Gastrocnemius medialis (tissue), 4 donors: ENCODE results near the gene COX4I1. TPM values are rescaled to one million over a fixed set of nuclear protein-coding genes. Genes with fewer than 3 reads are reported as not detected.

ENCODE experiments used
- ATAC-seq, 2 donors: fragments of 150-250 bp; one replicate each; pipeline ENCODE4 v1.9.1; 2016
- DNase-seq, 2 donors: peaks; one replicate each; pipeline ENCODE4 v3.0.0-alpha.2; 2019
- H3K27ac ChIP-seq, 4 donors: fragments of 200-600 bp; sonication (generic); 1 replicate in 1 of 4; 2 replicates in 3 of 4; pipeline ENCODE4 v1.5.1; 2016 to 2018; ENCODE audit warnings: mild to moderate bottlenecking in 2 of 4, moderate library complexity in 1 of 4
- H3K27me3 ChIP-seq, 3 donors: fragments of 200-600 bp; sonication (generic) in 2 of 3; 1 replicate in 1 of 3; 2 replicates in 2 of 3; pipeline versions ENCODE4 v1.5.1 to v1.6.0; 2016 to 2019; ENCODE audit warnings: mild to moderate bottlenecking in 1 of 3, moderate library complexity in 1 of 3
- H3K36me3 ChIP-seq, 2 donors: fragments of 200-600 bp; sonication (generic) in 1 of 2; one replicate each; pipeline ENCODE4 v1.5.1; 2017 to 2018
- H3K4me1 ChIP-seq, 2 donors: fragments of 200-600 bp; sonication (generic) in 1 of 2; one replicate each; pipeline ENCODE4 v1.5.1; 2016 to 2017; ENCODE audit warnings: mild to moderate bottlenecking in 2 of 2
- H3K4me3 ChIP-seq, 4 donors: fragments of 200-600 bp; sonication (generic) in 3 of 4; 1 replicate in 1 of 4; 2 replicates in 3 of 4; pipeline ENCODE4 v1.5.1; 2016 to 2019; ENCODE audit warnings: mild to moderate bottlenecking in 2 of 4
- H3K9me3 ChIP-seq, 3 donors: fragments of 200-600 bp; sonication (generic) in 2 of 3; 1 replicate in 1 of 3; 2 replicates in 2 of 3; pipeline ENCODE4 v1.5.1; 2016 to 2019
- CTCF ChIP-seq, 5 experiments: fragments of 450-650 bp in 3 of 5; fragments of 200-600 bp in 2 of 5; sonication (generic) in 2 of 5; IDR thresholded peaks in 4 of 5; conservative IDR thresholded peaks in 1 of 5; 1 replicate in 4 of 5; 2 replicates in 1 of 5; pipeline ENCODE4 v1.5.1; 2016 to 2019; ENCODE audit warnings: antibody characterized with exemption in 5 of 5, mild to moderate bottlenecking in 3 of 5, moderate library complexity in 3 of 5
- POLR2A ChIP-seq, 2 donors: fragments of 450-650 bp; IDR thresholded peaks; one replicate each; pipeline ENCODE4 v1.6.1; 2017; ENCODE audit warnings: antibody characterized with exemption in 2 of 2, mild to moderate bottlenecking in 2 of 2, moderate library complexity in 2 of 2
- in situ Hi-C, 4 donors: fragments of 200-750 bp; cut with MboI; loops; one replicate each; pipeline versions ENCODE4 v1.15.0 to v1.8.0; 2017; ENCODE audit warnings: low sequenced_read_pairs in 4 of 4
- intact Hi-C: fragments of 100-400 bp; cut with DNase I; formaldehyde crosslinking; loops from one replicate; pipeline ENCODE4 v1.15.1; 2023; ENCODE audit warnings: low total_unique reads
- total RNA-seq, 4 donors: library from RNA; depleted of rRNA; stranded (reverse); fragments of >200 nt; gene quantifications; one replicate each; pipeline versions ENCODE4 v1.1.0 to v1.2.3, GENCODE V29; 2016

The COX4I1 gene
- total RNA-seq, 4 donors from 2014 or later: 666 to 782 (median 689) TPM

GRCh38 chr16:85798283-85798776 is 1.2 kb upstream of the COX4I1 start:
- in situ Hi-C loops (no loop called here), intact Hi-C loops (no loop called here)
- H3K9me3 ChIP-seq: no peaks in the 10 kb centered on the region
- H3K27ac ChIP-seq: peak overlapping the region in 3 of 4 donors; percentile 90 to 98 (median 94)
- DNase-seq (no peak), ATAC-seq (no peak)
- peak overlapping the region; percentile 67 to 97 (median 91) for H3K4me3 ChIP-seq
- peaks cover 17 to 26% of the 10 kb centered on the region in 2 donors for H3K4me1 ChIP-seq
- no peaks in the 10 kb centered on the region for H3K27me3 ChIP-seq
- TF ChIP-seq POLR2A (IDR thresholded peaks at IDR 0.05) (no peak), CTCF (IDR thresholded peaks at IDR 0.05 in 4 of 5, conservative IDR thresholded peaks at IDR 0.05 in 1 of 5) (no peak)
- peaks cover 0 to 22% of the 10 kb centered on the region in 2 donors for H3K36me3 ChIP-seq

GRCh38 chr16:85798901-85799496 is 496 bp upstream of the COX4I1 start:
- Histone ChIP-seq H3K27me3 (no peaks in the 10 kb centered on the region), H3K9me3 (no peaks in the 10 kb centered on the region), H3K4me3 (peak overlapping the region; percentile 67 to 97 (median 91)), H3K36me3 (peaks cover 0 to 28% of the 10 kb centered on the region in 2 donors), H3K4me1 (peaks cover 17 to 26% of the 10 kb centered on the region in 2 donors), H3K27ac (peak overlapping the region; percentile 90 to 98 (median 94))
- DNase-seq (peak in 1 of 2 donors; percentile 26), ATAC-seq (peak; percentile 26 to 32)
- TF ChIP-seq CTCF (IDR thresholded peaks at IDR 0.05 in 4 of 5, conservative IDR thresholded peaks at IDR 0.05 in 1 of 5) (no peak), POLR2A (IDR thresholded peaks at IDR 0.05) (no peak)
- intact Hi-C loops: loop anchor here (1.0 kb wide), 1 partner anchor 188 kb away; no protein-coding TSS in a partner anchor
- in situ Hi-C loops: no loop called here

GRCh38 chr16:85800321-85800669 is 800 bp downstream of the COX4I1 start:
- in situ Hi-C loops: loop anchor here in 2 of 4 donors (25.0 kb wide), 2 partner anchors 712 to 737 kb away; partner anchors contain the start of gene FOXF1 (in 1 of the 2)
- peaks cover 17 to 26% of the 10 kb centered on the region in 2 donors for H3K4me1 ChIP-seq
- DNase-seq: no peak
- peaks cover 0 to 39% of the 10 kb centered on the region in 2 donors for H3K36me3 ChIP-seq
- H3K9me3 ChIP-seq: no peaks in the 10 kb centered on the region
- peak overlapping the region; percentile 67 to 97 (median 91) for H3K4me3 ChIP-seq
- intact Hi-C loops: no loop called here
- TF ChIP-seq POLR2A (IDR thresholded peaks at IDR 0.05) (no peak), CTCF (IDR thresholded peaks at IDR 0.05 in 4 of 5, conservative IDR thresholded peaks at IDR 0.05 in 1 of 5) (no peak)
- no peaks in the 10 kb centered on the region for H3K27me3 ChIP-seq
- H3K27ac ChIP-seq: peak overlapping the region; percentile 90 to 98 (median 94)
- ATAC-seq: peak; percentile 17 to 20

GRCh38 chr16:85803570-85803969 is 4.1 kb downstream of the COX4I1 start:
- ATAC-seq: no peak
- H3K4me1 ChIP-seq: peaks cover 11 to 15% of the 10 kb centered on the region in 2 donors
- intact Hi-C loops (no loop called here), in situ Hi-C loops (loop anchor here in 2 of 4 donors (25.0 kb wide), 2 partner anchors 709 to 734 kb away; partner anchors contain the start of gene FOXF1 (in 1 of the 2))
- DNase-seq: no peak
- H3K4me3 ChIP-seq: no peak overlapping the region
- H3K27ac ChIP-seq: no peak overlapping the region
- no peaks in the 10 kb centered on the region for H3K27me3 ChIP-seq
- H3K9me3 ChIP-seq: no peaks in the 10 kb centered on the region
- peaks cover 0 to 45% of the 10 kb centered on the region in 2 donors for H3K36me3 ChIP-seq
- no peak for TF ChIP-seq CTCF (IDR thresholded peaks at IDR 0.05 in 4 of 5, conservative IDR thresholded peaks at IDR 0.05 in 1 of 5)
- no peak for TF ChIP-seq POLR2A (IDR thresholded peaks at IDR 0.05)
